ENCODE data around the gene ZCCHC2.

Gene ZCCHC2

GRCh38 chr18:62510789-62511188 is 12.0 kb upstream of the ZCCHC2 start:
- no peak for DNase-seq (ENCODE audit: low read depth in 2 of 2, low spot score in 1 of 2)

DNA sequence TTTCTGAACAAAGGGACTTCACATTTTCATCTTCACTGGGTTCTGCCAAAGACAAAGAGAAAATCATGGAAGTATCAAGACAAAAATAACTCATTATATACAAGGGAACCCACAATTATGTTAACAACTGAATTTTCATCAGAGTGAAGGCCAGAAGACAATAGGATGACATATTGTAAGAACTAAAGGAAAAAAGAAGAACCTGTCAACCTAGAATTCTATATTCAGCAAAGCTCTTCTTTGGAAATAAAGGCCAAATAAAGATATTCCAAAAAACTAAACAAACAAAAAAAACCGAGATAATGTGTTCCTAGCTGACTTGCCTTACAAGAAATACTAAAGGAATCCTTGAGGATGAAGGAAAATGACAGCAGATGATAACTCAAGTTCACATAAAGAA is 10.3 kb upstream of the ZCCHC2 start:
- no peak for DNase-seq (ENCODE audit: low read depth in 2 of 2, low spot score in 1 of 2)

- no peak for DNase-seq (ENCODE audit: low read depth in 2 of 2, low spot score in 1 of 2)
Measured at GRCh38 chr18:62512996-62513395, 9.8 kb upstream of the ZCCHC2 start.

DNA sequence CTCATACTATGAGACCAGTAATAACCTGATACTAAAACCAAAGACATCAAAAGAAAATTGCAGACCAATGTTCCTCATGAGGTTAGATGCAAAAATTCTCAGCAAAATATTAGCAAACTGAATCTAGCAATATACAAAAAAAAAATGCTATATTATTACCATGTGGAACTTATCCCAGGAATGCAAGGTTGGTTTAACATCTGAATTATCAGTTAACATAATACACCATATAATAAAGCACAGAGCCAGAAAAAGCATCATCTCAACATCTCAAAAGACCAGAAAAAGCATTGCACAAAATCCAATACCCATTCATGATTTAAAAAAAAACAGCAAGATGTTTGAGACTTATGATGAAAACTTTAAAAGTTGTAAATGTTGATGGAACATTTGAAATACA is 8.3 kb upstream of the ZCCHC2 start:
- no peak for DNase-seq (ENCODE audit: low read depth in 2 of 2, low spot score in 1 of 2)

GRCh38 chr18:62516242-62516641 is 6.6 kb upstream of the ZCCHC2 start:
- no peak for DNase-seq (ENCODE audit: low read depth in 2 of 2, low spot score in 1 of 2)

- DNase-seq (ENCODE audit: low read depth in 2 of 2, low spot score in 1 of 2) = no peak
Measured at GRCh38 chr18:62518460-62519375, 4.1 kb upstream of the ZCCHC2 start.

DNA sequence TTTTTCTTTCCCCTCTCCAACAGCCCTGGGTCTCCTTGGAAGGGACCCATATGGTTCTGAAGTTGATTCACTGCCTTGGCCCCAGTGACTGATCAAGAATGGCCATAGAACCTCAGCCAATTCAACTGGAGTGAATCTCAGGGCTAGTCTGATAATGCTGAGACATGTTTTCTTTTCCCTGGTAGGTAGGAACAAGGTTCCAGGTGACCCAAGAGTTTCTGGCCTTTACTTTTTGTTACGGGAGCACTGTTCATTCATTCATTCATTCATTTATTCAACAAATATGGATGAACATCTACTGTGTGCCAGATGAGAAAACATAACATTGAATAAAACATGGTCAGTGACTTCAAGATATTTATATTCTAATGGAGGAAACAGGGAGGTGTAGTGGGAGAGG is 3.1 kb upstream of the ZCCHC2 start:
- no peak for DNase-seq (ENCODE audit: low read depth in 2 of 2, low spot score in 1 of 2)

DNA sequence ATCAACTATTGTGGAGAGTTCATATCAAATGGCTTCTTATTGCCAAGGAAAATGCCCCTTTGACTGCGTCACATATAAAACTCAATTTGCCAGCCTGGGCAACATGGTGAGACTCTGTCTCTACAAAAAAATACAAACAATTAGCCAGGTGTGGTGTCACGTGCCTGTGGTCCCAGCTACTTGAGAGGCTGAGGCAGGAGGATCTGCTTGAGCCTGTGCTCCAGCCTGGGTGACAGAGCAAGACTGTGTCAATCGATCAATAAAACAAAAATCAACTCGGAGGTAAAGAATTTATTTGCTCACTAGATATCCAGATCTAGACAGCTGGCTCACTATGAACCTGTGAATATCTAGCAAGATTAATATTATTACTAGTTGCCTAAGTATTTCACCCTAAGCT is 1.7 kb upstream of the ZCCHC2 start:
- no peak for DNase-seq (ENCODE audit: low read depth in 2 of 2, low spot score in 1 of 2)

GRCh38 chr18:62521593-62521992 is 1.2 kb upstream of the ZCCHC2 start:
- DNase-seq (ENCODE audit: low read depth in 2 of 2, low spot score in 1 of 2) = no peak

- no peak for DNase-seq (ENCODE audit: low read depth in 2 of 2, low spot score in 1 of 2)
Measured at GRCh38 chr18:62522178-62522503, 684 bp upstream of the ZCCHC2 start.

DNA sequence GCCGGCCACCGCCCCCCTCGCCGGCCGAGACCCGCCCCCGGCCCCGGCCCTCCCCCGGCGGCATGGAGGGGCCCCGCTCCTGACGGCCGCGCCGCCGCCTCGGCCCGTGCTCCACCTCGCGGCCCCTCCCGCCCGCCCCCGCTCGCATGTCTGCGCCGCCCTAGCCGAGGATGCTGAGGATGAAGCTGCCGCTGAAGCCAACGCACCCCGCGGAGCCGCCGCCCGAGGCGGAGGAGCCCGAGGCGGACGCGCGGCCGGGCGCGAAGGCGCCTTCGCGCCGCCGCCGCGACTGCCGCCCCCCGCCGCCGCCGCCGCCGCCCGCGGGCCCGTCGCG is 397 bp downstream of the ZCCHC2 start:
- DNase-seq (ENCODE audit: low read depth in 2 of 2, low spot score in 1 of 2) = no peak

- peak in 1 of 2 donors; percentile 13 for DNase-seq (ENCODE audit: low read depth in 2 of 2, low spot score in 1 of 2)
Measured at GRCh38 chr18:62523631-62524439, 1.0 kb downstream of the ZCCHC2 start.

- DNase-seq (ENCODE audit: low read depth in 2 of 2, low spot score in 1 of 2) = peak; percentile 31 to 40
Measured at GRCh38 chr18:62524440-62525200, 1.8 kb downstream of the ZCCHC2 start.

DNA sequence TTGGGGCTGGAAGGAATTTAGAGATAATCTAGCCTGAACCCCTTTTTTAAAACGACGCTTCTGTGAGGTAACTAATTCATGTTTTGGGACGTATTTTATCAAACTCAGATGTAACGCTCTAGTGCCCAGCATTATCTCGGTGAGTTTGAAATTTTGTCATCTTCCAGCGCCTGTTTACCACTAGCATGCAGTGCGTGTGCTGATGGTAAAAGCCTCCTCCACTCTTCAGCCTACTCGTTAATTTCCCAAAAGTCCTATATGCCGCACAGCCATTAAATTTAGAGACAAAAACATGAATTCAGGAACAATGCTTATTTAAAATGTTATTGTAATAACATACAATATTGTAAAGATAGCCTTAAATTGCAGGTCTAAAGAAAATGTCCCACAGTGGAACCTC is 2.8 kb downstream of the ZCCHC2 start:
- no peak for DNase-seq (ENCODE audit: low read depth in 2 of 2, low spot score in 1 of 2)

DNA sequence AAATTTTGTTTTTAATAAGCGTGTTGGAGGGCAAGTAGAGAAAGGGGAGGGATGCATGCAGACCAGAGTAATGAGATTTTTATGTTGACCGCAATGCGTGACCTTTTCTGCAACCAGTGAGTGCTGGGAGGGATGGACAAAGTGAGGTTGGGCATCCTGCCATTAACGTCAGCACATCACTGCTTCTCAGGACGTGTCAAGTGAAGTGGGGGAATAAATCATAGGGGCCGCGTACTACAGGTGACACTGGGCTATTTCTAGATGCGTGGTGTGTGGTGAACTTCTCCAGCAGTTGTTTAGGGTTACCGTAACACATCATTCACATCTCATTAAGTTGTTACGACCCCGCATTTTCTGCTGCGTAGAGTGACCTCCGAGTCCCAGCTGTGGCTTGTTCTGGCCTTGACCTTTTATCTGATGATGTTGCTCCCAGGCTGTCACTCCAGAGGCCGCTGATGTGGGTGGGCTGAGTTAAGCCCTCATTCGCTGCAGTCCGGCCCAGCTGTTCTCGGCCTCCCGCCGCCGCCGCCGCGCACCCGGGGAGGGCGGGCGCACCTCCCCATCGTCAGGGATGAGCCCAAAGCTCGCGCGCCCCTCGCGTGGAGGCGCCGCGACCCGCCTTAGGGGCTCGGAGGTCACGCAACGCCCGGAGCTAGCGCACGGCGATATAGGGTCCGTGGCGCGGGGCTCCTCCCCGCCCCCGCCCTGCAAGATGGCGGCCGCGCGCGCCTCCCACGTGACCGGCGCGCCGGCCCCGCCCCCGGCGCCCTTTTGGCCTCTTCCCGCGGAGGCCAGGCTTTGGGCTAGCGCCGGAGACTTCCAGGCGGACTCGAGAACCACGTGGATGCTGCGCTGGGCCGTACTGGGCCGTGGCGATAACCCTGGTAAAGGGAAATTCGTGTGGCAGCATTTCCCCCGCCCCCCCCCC is 3.5 kb downstream of the ZCCHC2 start:
- peak; percentile 30 to 39 for DNase-seq (ENCODE audit: low read depth in 2 of 2, low spot score in 1 of 2)

GRCh38 chr18:62529597-62529996 is 6.8 kb downstream of the ZCCHC2 start:
- DNase-seq (ENCODE audit: low read depth in 2 of 2, low spot score in 1 of 2) = no peak

GRCh38 chr18:62531078-62531477 is 8.3 kb downstream of the ZCCHC2 start:
- DNase-seq (ENCODE audit: low read depth in 2 of 2, low spot score in 1 of 2) = no peak

DNA sequence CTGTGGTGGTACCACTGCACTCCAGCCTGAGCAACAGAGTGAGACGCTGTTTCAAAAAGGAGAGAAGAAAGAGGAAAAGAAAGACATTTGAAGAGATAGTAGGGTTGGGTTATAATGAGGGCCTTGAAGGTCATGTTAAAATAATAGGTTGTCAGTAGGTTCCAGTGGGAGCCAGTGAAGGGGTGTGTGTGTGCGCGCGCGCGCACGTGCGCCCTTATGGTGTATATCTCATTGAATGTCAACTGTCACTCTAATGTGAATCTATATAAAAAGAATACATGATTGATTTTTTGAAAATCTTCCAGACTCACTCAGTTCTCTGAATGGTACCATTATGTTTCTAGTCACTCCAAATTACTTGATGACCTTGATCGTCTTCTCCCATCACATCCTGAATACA is 9.1 kb downstream of the ZCCHC2 start:
- DNase-seq (ENCODE audit: low read depth in 2 of 2, low spot score in 1 of 2) = no peak

- no peak for DNase-seq (ENCODE audit: low read depth in 2 of 2, low spot score in 1 of 2)
Measured at GRCh38 chr18:62536005-62536404, 13.2 kb downstream of the ZCCHC2 start.

- DNase-seq (ENCODE audit: low read depth in 2 of 2, low spot score in 1 of 2) = no peak
Measured at GRCh38 chr18:62537042-62537894, 14.4 kb downstream of the ZCCHC2 start.
